Measurements from ENCODE around the gene TMEM87A.

GRCh38 chr15:42163291-42163690 is 109.9 kb downstream of the TMEM87A start:
- TF ChIP-seq RNF2 (IDR thresholded peaks at IDR 0.05; ENCODE audit: borderline replicate concordance, low read depth): no peak
- TF ChIP-seq, protein P1, sequence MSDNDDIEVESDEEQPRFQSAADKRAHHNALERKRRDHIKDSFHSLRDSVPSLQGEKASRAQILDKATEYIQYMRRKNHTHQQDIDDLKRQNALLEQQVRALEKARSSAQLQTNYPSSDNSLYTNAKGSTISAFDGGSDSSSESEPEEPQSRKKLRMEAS (IDR thresholded peaks at IDR 0.05): no peak
- TF ChIP-seq SREBF2 (IDR thresholded peaks at IDR 0.05): no peak
- TF ChIP-seq, protein P2, sequence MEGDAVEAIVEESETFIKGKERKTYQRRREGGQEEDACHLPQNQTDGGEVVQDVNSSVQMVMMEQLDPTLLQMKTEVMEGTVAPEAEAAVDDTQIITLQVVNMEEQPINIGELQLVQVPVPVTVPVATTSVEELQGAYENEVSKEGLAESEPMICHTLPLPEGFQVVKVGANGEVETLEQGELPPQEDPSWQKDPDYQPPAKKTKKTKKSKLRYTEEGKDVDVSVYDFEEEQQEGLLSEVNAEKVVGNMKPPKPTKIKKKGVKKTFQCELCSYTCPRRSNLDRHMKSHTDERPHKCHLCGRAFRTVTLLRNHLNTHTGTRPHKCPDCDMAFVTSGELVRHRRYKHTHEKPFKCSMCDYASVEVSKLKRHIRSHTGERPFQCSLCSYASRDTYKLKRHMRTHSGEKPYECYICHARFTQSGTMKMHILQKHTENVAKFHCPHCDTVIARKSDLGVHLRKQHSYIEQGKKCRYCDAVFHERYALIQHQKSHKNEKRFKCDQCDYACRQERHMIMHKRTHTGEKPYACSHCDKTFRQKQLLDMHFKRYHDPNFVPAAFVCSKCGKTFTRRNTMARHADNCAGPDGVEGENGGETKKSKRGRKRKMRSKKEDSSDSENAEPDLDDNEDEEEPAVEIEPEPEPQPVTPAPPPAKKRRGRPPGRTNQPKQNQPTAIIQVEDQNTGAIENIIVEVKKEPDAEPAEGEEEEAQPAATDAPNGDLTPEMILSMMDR (IDR thresholded peaks at IDR 0.05): no peak
- TF ChIP-seq POLR2A (IDR thresholded peaks at IDR 0.05; ENCODE audit: low read length): no peak
- TF ChIP-seq HDAC2 (IDR thresholded peaks at IDR 0.05): no peak
- no peak for TF ChIP-seq HOXA7 (CRISPR knock-in tag; IDR thresholded peaks at IDR 0.05)

Data from A549 (cell line).